A549 (cell line): Measurements from ENCODE around the gene MLLT10. TPM values are rescaled to one million over a fixed set of nuclear protein-coding genes. Genes with fewer than 3 reads are reported as not detected.
A peak's percentile ranks its signal among the peaks of the same experiment; 100 is the strongest.

ENCODE experiments used
- ATAC-seq, 2 experiments: fragments of 200-7000 bp in 1 of 2; fragments of >200 bp in 1 of 2; cut with Nextera tagmentation in 1 of 2; cut with Tn5 transposase in 1 of 2; 3 replicates each; pipeline versions ENCODE4 v1.8.0 to v1.9.1; 2018 to 2020; ENCODE audit warnings: mild to moderate bottlenecking in 1 of 2, moderate library complexity in 1 of 2
- CTCF ChIA-PET: fragments of 300-600 bp; sonication (Branson Sonifier 250); formaldehyde crosslinking; extraction: SDS; loops from one replicate; lab custom pipeline; 2021; ENCODE audit warnings: antibody characterized with exemption, inconsistent platforms; lab: Yijun Ruan, JAX
- POLR2A ChIA-PET: fragments of 350-600 bp; formaldehyde crosslinking; extraction: SDS; loops from one replicate; lab custom pipeline; 2021; ENCODE audit warnings: antibody characterized with exemption, inconsistent platforms; lab: Yijun Ruan, JAX
- DNase-seq, 2 experiments: peaks; one replicate each; pipeline versions ENCODE4 v3.0.0 to v3.0.0-alpha.2; 2011 to 2016; ENCODE audit warnings: low read depth in 1 of 2, low spot score in 1 of 2
- FAIRE-seq: peaks from 2 replicates; lab custom pipeline; 2011; peaks lifted over from hg19 to GRCh38; lab: Jason Lieb, UNC
- H3K27ac ChIP-seq, 2 experiments: fragments of >200 bp; sonication (Bioruptor Twin); formaldehyde crosslinking; 3 replicates each; pipeline ENCODE4 v1.5.1; 2016 to 2017
- H3K4me1 ChIP-seq: fragments of >200 bp; sonication (Bioruptor Twin); formaldehyde crosslinking; 3 replicates; pipeline ENCODE4 v1.6.1; 2016
- H3K4me2 ChIP-seq: fragments of >200 bp; sonication (Bioruptor Twin); formaldehyde crosslinking; 3 replicates; pipeline ENCODE4 v1.6.1; 2016
- H3K4me3 ChIP-seq: fragments of >200 bp; sonication (Bioruptor Twin); formaldehyde crosslinking; 3 replicates; pipeline ENCODE4 v1.5.1; 2016
- H3K9me3 ChIP-seq: fragments of >200 bp; sonication (Bioruptor Twin); formaldehyde crosslinking; 3 replicates; pipeline ENCODE4 v1.6.1; 2016
- CBX2 ChIP-seq: fragments of 200-600 bp; sonication (generic); IDR thresholded peaks from 2 replicates; pipeline ENCODE4 v1.6.1; 2016; ENCODE audit warnings: low read depth, mild to moderate bottlenecking, borderline replicate concordance
- CBX8 ChIP-seq: fragments of 200-600 bp; sonication (generic); IDR thresholded peaks from 2 replicates; pipeline ENCODE4 v1.6.1; 2016
- CHD2 ChIP-seq: fragments of 150-350 bp; IDR thresholded peaks from 2 replicates; pipeline ENCODE4 v1.6.1; 2014; ENCODE audit warnings: low read length; ENCODE audit not compliant: partially characterized antibody
- CHD4 ChIP-seq: fragments of 200-600 bp; sonication (generic); IDR thresholded peaks from 2 replicates; pipeline ENCODE4 v1.6.1; 2016; ENCODE audit warnings: antibody characterized with exemption, mild to moderate bottlenecking, borderline replicate concordance
- EHF ChIP-seq: fragments of 250-450 bp; sonication (Bioruptor Pico); IDR thresholded peaks from 2 replicates; pipeline ENCODE4 v1.5.0; 2020; ENCODE audit warnings: mild to moderate bottlenecking
- EP300 ChIP-seq, 2 experiments: fragments of >200 bp; sonication (Bioruptor Twin); formaldehyde crosslinking; IDR thresholded peaks; 2 replicates in 1 of 2; 3 replicates in 1 of 2; pipeline ENCODE4 v1.6.1; 2016 to 2017
- FOSB ChIP-seq: fragments of 250-450 bp; sonication (Bioruptor Pico); IDR thresholded peaks from 2 replicates; pipeline ENCODE4 v1.5.0; 2020; ENCODE audit warnings: mild to moderate bottlenecking, moderate library complexity
- GATA3 ChIP-seq: IDR thresholded peaks from 2 replicates; pipeline ENCODE4 v1.6.1; 2012; ENCODE audit warnings: borderline replicate concordance
- HDAC2 ChIP-seq: fragments of 200-600 bp; sonication (generic); IDR thresholded peaks from 2 replicates; pipeline ENCODE4 v1.6.1; 2016
- HEYL ChIP-seq: fragments of 250-450 bp; sonication (Bioruptor Pico); IDR thresholded peaks from 2 replicates; pipeline ENCODE4 v1.8.0; 2021; ENCODE audit warnings: mild to moderate bottlenecking, moderate library complexity
- JUN ChIP-seq, 2 experiments: fragments of >200 bp; sonication (Bioruptor Twin); formaldehyde crosslinking; IDR thresholded peaks; 2 replicates in 1 of 2; 3 replicates in 1 of 2; pipeline ENCODE4 v1.6.1; 2016 to 2017
- KDM1A ChIP-seq: fragments of 200-600 bp; sonication (generic); IDR thresholded peaks from 2 replicates; pipeline ENCODE4 v1.6.1; 2016; ENCODE audit warnings: low read depth, mild to moderate bottlenecking
- MYC ChIP-seq: IDR thresholded peaks from 2 replicates; pipeline ENCODE4 v1.6.1; 2012; ENCODE audit warnings: mild to moderate bottlenecking, inconsistent platforms, low read length, improper control_type of control experiment, borderline replicate concordance
- NFE2L2 ChIP-seq: fragments of 150-350 bp; conservative IDR thresholded peaks from 2 replicates; pipeline ENCODE4 v1.6.1; 2014; ENCODE audit warnings: low read length
- NPAS2 ChIP-seq: fragments of 250-450 bp; sonication (Bioruptor Pico); IDR thresholded peaks from 2 replicates; pipeline ENCODE4 v1.8.0; 2022; ENCODE audit warnings: mild to moderate bottlenecking, moderate library complexity, borderline replicate concordance
- POLR2A ChIP-seq: IDR thresholded peaks from 2 replicates; pipeline ENCODE4 v1.6.1; 2012; ENCODE audit warnings: mild to moderate bottlenecking, low read length
- RAD21 ChIP-seq, 2 experiments: fragments of >200 bp in 1 of 2; sonication (Bioruptor Twin) in 1 of 2; formaldehyde crosslinking in 1 of 2; IDR thresholded peaks in 1 of 2; conservative IDR thresholded peaks in 1 of 2; 2 replicates in 1 of 2; 3 replicates in 1 of 2; pipeline ENCODE4 v1.6.1; 2012 to 2018; ENCODE audit warnings: inconsistent platforms in 1 of 2
- SREBF2 ChIP-seq: fragments of 450-650 bp; IDR thresholded peaks from 2 replicates; pipeline ENCODE4 v1.6.1; 2014; ENCODE audit warnings: mild to moderate bottlenecking, moderate library complexity
- TFCP2L1 ChIP-seq: fragments of 250-450 bp; sonication (Bioruptor Pico); IDR thresholded peaks from 2 replicates; pipeline ENCODE4 v1.5.0; 2021; ENCODE audit warnings: mild to moderate bottlenecking
- TP53 ChIP-seq: fragments of 250-450 bp; sonication (Bioruptor Pico); IDR thresholded peaks from 2 replicates; pipeline ENCODE4 v1.5.0; 2021; ENCODE audit warnings: mild to moderate bottlenecking, moderate library complexity
- ZC3H11A ChIP-seq: fragments of 450-650 bp; IDR thresholded peaks from 2 replicates; pipeline ENCODE4 v1.6.1; 2014; ENCODE audit warnings: antibody characterized with exemption, mild to moderate bottlenecking
- ZFP36 ChIP-seq: fragments of 450-650 bp; IDR thresholded peaks from 2 replicates; pipeline ENCODE4 v1.6.1; 2014; ENCODE audit warnings: borderline replicate concordance; ENCODE audit not compliant: partially characterized antibody
- ZSCAN20 ChIP-seq: fragments of 250-450 bp; sonication (Bioruptor Pico); IDR thresholded peaks from 2 replicates; pipeline ENCODE4 v1.8.0; 2022; ENCODE audit warnings: mild to moderate bottlenecking, moderate library complexity
- WGBS: methylation state at CpG from one replicate; pipeline ENCODE4 v1.1.6; 2017; ENCODE audit errors: missing lambda C conversion rate; 5-methylcytosine and 5-hydroxymethylcytosine counted together
- polyA plus RNA-seq, 4 experiments: library from polyadenylated mRNA; depleted of rRNA in 3 of 4; stranded (reverse); fragments of >200 nt; fragmentation: RNase III in 1 of 4; extraction: RNeasy Plus Mini Kit Qiagen cat#74134 plus additional on column Dnase treatment in 1 of 4; gene quantifications; 2 replicates in 3 of 4; 3 replicates in 1 of 4; pipeline ENCODE4 v1.2.3, GENCODE V29; 2011 to 2017
- TF ChIP-seq, protein P1 (sequence below): fragments of 150-350 bp; IDR thresholded peaks from 2 replicates; pipeline ENCODE4 v1.6.1; 2014; ENCODE audit warnings: low read depth, mild to moderate bottlenecking, low read length
- TF ChIP-seq, protein P2 (sequence below): fragments of 450-650 bp; IDR thresholded peaks from 2 replicates; pipeline ENCODE4 v1.6.1; 2014; ENCODE audit warnings: antibody characterized with exemption
- TF ChIP-seq, protein P3 (sequence below): fragments of >200 bp; sonication (Bioruptor Twin); formaldehyde crosslinking; IDR thresholded peaks from 3 replicates; pipeline ENCODE4 v1.5.1; 2016
- TF ChIP-seq, protein P4 (sequence below): IDR thresholded peaks from 2 replicates; pipeline ENCODE4 v1.6.1; 2012

Gene MLLT10
- polyA plus RNA-seq, 2 of the 4 experiments (the other 2 are of a cell fraction): 41.7 to 54.1 TPM

DNA sequence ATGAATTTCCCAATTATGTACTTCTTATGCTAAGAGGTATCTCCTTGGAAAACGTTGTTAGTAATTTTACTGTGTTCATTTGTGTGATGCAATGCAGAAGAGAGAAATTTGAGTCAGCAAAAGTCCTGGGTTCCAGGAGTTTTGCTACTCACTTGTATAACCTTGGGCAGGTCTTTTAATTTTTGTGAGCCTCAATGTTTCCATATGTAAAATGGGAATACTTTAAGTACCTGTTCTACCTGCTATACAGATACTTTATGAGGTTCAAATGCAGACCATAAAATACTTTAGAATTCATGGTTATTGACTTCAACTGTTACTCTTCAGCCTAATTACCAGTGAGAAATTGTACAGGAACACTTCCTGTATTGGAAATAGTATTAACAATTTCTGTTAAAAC, 185.5 kb downstream of the MLLT10 start:
- Histone ChIP-seq H3K9me3 (no peaks in the 10 kb centered on the region), H3K4me1 (peaks cover 47% of the 10 kb centered on the region), H3K27ac (no peak overlapping the region), H3K4me2 (no peak overlapping the region), H3K4me3 (no peak overlapping the region)
- FAIRE-seq (no peak), DNase-seq (no peak), ATAC-seq (no peak)
- POLR2A ChIA-PET: no interaction called here
- 70% methylated on average over 1 of the region's 1 CpG for WGBS
- CTCF ChIA-PET: interaction anchor here (2.2 to 5.9 kb wide), 2 partner anchors 13 to 223 kb away, joined by 11 to 34 read pairs; no protein-coding TSS in a partner anchor
- TF ChIP-seq RAD21 (conservative IDR thresholded peaks at IDR 0.05 in 1 of 2, IDR thresholded peaks at IDR 0.05 in 1 of 2) (no peak), ZC3H11A (no peak)
- TF ChIP-seq, protein P1, sequence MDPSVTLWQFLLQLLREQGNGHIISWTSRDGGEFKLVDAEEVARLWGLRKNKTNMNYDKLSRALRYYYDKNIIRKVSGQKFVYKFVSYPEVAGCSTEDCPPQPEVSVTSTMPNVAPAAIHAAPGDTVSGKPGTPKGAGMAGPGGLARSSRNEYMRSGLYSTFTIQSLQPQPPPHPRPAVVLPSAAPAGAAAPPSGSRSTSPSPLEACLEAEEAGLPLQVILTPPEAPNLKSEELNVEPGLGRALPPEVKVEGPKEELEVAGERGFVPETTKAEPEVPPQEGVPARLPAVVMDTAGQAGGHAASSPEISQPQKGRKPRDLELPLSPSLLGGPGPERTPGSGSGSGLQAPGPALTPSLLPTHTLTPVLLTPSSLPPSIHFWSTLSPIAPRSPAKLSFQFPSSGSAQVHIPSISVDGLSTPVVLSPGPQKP: no peak
- TF ChIP-seq, protein P2, sequence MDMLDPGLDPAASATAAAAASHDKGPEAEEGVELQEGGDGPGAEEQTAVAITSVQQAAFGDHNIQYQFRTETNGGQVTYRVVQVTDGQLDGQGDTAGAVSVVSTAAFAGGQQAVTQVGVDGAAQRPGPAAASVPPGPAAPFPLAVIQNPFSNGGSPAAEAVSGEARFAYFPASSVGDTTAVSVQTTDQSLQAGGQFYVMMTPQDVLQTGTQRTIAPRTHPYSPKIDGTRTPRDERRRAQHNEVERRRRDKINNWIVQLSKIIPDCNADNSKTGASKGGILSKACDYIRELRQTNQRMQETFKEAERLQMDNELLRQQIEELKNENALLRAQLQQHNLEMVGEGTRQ: no peak

DNA sequence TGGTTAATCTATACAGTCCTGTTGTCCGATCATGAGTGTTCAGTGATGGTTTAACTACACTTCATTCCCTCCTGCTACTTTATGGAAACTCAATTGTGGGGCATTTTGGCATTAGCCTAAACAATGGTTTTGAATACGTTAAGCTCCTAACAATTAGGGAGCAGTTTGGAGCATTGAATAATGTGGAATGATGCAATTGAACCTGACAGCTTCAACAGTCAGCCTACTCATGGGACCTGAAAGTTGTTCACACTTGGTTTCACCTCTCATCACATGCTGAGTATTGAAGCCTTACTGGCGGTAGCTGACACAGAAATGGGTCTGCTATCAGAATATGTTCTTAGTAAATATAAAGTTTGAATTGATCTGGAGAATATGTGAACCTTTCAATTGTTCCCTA, 186.1 kb downstream of the MLLT10 start:
- no peak overlapping the region for H3K4me3 ChIP-seq
- H3K9me3 ChIP-seq: no peaks in the 10 kb centered on the region
- DNase-seq (no peak), ATAC-seq (no peak), FAIRE-seq (peak; percentile 63)
- H3K27ac ChIP-seq: no peak overlapping the region
- TF ChIP-seq POLR2A (no peak), GATA3 (no peak), CHD4 (no peak), NPAS2 (CRISPR knock-in tag) (no peak), ZSCAN20 (CRISPR knock-in tag) (no peak), RAD21 (conservative IDR thresholded peaks at IDR 0.05 in 1 of 2, IDR thresholded peaks at IDR 0.05 in 1 of 2) (no peak), CHD2 (no peak), KDM1A (no peak), ZFP36 (no peak), HEYL (CRISPR knock-in tag) (no peak), TP53 (no peak), NFE2L2 (no peak)
- TF ChIP-seq, protein P3, sequence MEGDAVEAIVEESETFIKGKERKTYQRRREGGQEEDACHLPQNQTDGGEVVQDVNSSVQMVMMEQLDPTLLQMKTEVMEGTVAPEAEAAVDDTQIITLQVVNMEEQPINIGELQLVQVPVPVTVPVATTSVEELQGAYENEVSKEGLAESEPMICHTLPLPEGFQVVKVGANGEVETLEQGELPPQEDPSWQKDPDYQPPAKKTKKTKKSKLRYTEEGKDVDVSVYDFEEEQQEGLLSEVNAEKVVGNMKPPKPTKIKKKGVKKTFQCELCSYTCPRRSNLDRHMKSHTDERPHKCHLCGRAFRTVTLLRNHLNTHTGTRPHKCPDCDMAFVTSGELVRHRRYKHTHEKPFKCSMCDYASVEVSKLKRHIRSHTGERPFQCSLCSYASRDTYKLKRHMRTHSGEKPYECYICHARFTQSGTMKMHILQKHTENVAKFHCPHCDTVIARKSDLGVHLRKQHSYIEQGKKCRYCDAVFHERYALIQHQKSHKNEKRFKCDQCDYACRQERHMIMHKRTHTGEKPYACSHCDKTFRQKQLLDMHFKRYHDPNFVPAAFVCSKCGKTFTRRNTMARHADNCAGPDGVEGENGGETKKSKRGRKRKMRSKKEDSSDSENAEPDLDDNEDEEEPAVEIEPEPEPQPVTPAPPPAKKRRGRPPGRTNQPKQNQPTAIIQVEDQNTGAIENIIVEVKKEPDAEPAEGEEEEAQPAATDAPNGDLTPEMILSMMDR: no peak
- no peak overlapping the region for H3K4me2 ChIP-seq
- 97% methylated on average over 3 of the region's 3 CpGs for WGBS
- H3K4me1 ChIP-seq: peaks cover 49% of the 10 kb centered on the region
- POLR2A ChIA-PET: no interaction called here
- CTCF ChIA-PET: interaction anchor here (1.0 to 5.9 kb wide), 3 partner anchors 13 to 441 kb away, joined by 4 to 34 read pairs (median 11); no protein-coding TSS in a partner anchor

DNA sequence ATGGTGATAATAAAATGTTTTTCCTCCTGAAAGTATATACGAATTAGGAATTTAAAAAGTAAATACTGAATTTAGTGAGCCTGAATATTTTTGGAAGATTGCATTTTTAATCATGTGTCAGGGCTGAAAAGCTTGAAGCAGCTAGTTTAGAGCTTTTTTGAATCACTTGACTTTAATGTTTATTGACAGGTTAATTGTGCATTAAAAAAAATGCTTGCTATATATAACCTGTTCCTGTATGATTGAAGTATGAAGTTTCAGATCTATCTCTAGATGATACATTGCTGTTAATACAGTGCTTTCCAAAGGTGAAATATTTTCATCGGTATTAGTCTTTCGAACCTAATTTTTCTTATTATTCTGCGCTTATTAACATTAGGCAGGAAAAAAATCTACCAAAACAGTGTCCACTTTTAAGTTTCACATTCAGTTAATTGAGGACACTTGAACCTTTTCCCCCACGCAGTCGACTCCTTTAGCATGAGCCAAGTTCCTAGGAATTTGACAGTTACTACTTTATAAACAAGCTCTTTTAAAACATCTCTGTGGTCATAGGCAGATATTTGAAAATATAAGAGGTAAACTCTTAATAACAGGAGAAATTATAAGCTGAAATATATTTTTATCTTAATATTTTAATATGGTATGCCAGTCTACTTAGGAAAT, 187.1 kb downstream of the MLLT10 start:
- TF ChIP-seq CHD2 (no peak), MYC (no peak), CBX2 (no peak), CBX8 (no peak), FOSB (no peak), JUN (IDR thresholded peaks at IDR 0.05) (no peak), EP300 (IDR thresholded peaks at IDR 0.05) (no peak), TFCP2L1 (no peak), EHF (CRISPR knock-in tag) (no peak), SREBF2 (no peak), CHD4 (no peak), HDAC2 (no peak)
- TF ChIP-seq, protein P4, sequence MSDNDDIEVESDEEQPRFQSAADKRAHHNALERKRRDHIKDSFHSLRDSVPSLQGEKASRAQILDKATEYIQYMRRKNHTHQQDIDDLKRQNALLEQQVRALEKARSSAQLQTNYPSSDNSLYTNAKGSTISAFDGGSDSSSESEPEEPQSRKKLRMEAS: no peak
- no peak overlapping the region for H3K4me2 ChIP-seq
- ATAC-seq (no peak), FAIRE-seq (no peak), DNase-seq (no peak)
- no peaks in the 10 kb centered on the region for H3K9me3 ChIP-seq
- H3K27ac ChIP-seq: no peak overlapping the region
- ChIA-PET POLR2A (no interaction called here), CTCF (interaction anchor here (1.0 to 5.9 kb wide), 4 partner anchors 9 to 442 kb away, joined by 3 to 34 read pairs (median 8); no protein-coding TSS in a partner anchor)
- 79% methylated on average over 6 of the region's 6 CpGs for WGBS
- no peak overlapping the region for H3K4me3 ChIP-seq
- H3K4me1 ChIP-seq: peaks cover 49% of the 10 kb centered on the region
